ENCODE measurements around the gene RSPH10B2.
"Not testable (repeated sequence)": the region's sequence is repeated elsewhere in the genome, so short reads cannot be mapped to it uniquely, and the experiment has no call there.

Gene RSPH10B2

GRCh38 chr7:6797218-6797617 is 43.3 kb downstream of the RSPH10B2 start:
- H3K27me3 ChIP-seq (ENCODE audit: control insufficient read depth, insufficient read depth, low read length); H3K36me3 ChIP-seq (ENCODE audit: control insufficient read depth, insufficient read depth, low read length); H3K4me1 ChIP-seq (ENCODE audit: control insufficient read depth, insufficient read depth, low read length); H3K4me3 ChIP-seq (ENCODE audit: low read length); H3K9ac ChIP-seq (ENCODE audit: low read length); H3K9me3 ChIP-seq (ENCODE audit: control insufficient read depth, low read length): not testable (repeated sequence)

- H3K9ac ChIP-seq (ENCODE audit: low read length); H3K9me3 ChIP-seq (ENCODE audit: control insufficient read depth, low read length); H3K4me3 ChIP-seq (ENCODE audit: low read length); H3K27me3 ChIP-seq (ENCODE audit: control insufficient read depth, insufficient read depth, low read length); H3K4me1 ChIP-seq (ENCODE audit: control insufficient read depth, insufficient read depth, low read length); H3K36me3 ChIP-seq (ENCODE audit: control insufficient read depth, insufficient read depth, low read length): not testable (repeated sequence)
Observed at GRCh38 chr7:6798047-6798446, 44.1 kb downstream of the RSPH10B2 start.

- not testable (repeated sequence) for H3K4me1 ChIP-seq (ENCODE audit: control insufficient read depth, insufficient read depth, low read length); H3K9me3 ChIP-seq (ENCODE audit: control insufficient read depth, low read length); H3K9ac ChIP-seq (ENCODE audit: low read length); H3K27me3 ChIP-seq (ENCODE audit: control insufficient read depth, insufficient read depth, low read length); H3K4me3 ChIP-seq (ENCODE audit: low read length); H3K36me3 ChIP-seq (ENCODE audit: control insufficient read depth, insufficient read depth, low read length)
Observed at GRCh38 chr7:6799887-6800286, 46.0 kb downstream of the RSPH10B2 start.

- H3K9me3 ChIP-seq (ENCODE audit: control insufficient read depth, low read length); H3K36me3 ChIP-seq (ENCODE audit: control insufficient read depth, insufficient read depth, low read length); H3K9ac ChIP-seq (ENCODE audit: low read length); H3K4me1 ChIP-seq (ENCODE audit: control insufficient read depth, insufficient read depth, low read length); H3K27me3 ChIP-seq (ENCODE audit: control insufficient read depth, insufficient read depth, low read length); H3K4me3 ChIP-seq (ENCODE audit: low read length): not testable (repeated sequence)
Observed at GRCh38 chr7:6800331-6800730, 46.4 kb downstream of the RSPH10B2 start.

- H3K36me3 ChIP-seq (ENCODE audit: control insufficient read depth, insufficient read depth, low read length); H3K9me3 ChIP-seq (ENCODE audit: control insufficient read depth, low read length); H3K4me1 ChIP-seq (ENCODE audit: control insufficient read depth, insufficient read depth, low read length); H3K4me3 ChIP-seq (ENCODE audit: low read length); H3K27me3 ChIP-seq (ENCODE audit: control insufficient read depth, insufficient read depth, low read length); H3K9ac ChIP-seq (ENCODE audit: low read length): not testable (repeated sequence)
Observed at GRCh38 chr7:6807393-6807918, 53.6 kb downstream of the RSPH10B2 start.

GRCh38 chr7:6807959-6808358 is 54.1 kb downstream of the RSPH10B2 start:
- H3K4me3 ChIP-seq (ENCODE audit: low read length); H3K9ac ChIP-seq (ENCODE audit: low read length); H3K27me3 ChIP-seq (ENCODE audit: control insufficient read depth, insufficient read depth, low read length); H3K4me1 ChIP-seq (ENCODE audit: control insufficient read depth, insufficient read depth, low read length); H3K9me3 ChIP-seq (ENCODE audit: control insufficient read depth, low read length); H3K36me3 ChIP-seq (ENCODE audit: control insufficient read depth, insufficient read depth, low read length): not testable (repeated sequence)

- H3K36me3 ChIP-seq (ENCODE audit: control insufficient read depth, insufficient read depth, low read length); H3K4me3 ChIP-seq (ENCODE audit: low read length); H3K9ac ChIP-seq (ENCODE audit: low read length); H3K4me1 ChIP-seq (ENCODE audit: control insufficient read depth, insufficient read depth, low read length); H3K27me3 ChIP-seq (ENCODE audit: control insufficient read depth, insufficient read depth, low read length); H3K9me3 ChIP-seq (ENCODE audit: control insufficient read depth, low read length): not testable (repeated sequence)
Observed at GRCh38 chr7:6813011-6813410, 59.1 kb downstream of the RSPH10B2 start.

GRCh38 chr7:6815470-6815869 is 61.6 kb downstream of the RSPH10B2 start:
- H3K4me1 ChIP-seq (ENCODE audit: control insufficient read depth, insufficient read depth, low read length); H3K27me3 ChIP-seq (ENCODE audit: control insufficient read depth, insufficient read depth, low read length); H3K4me3 ChIP-seq (ENCODE audit: low read length); H3K9me3 ChIP-seq (ENCODE audit: control insufficient read depth, low read length); H3K9ac ChIP-seq (ENCODE audit: low read length); H3K36me3 ChIP-seq (ENCODE audit: control insufficient read depth, insufficient read depth, low read length): not testable (repeated sequence)

- not testable (repeated sequence) for H3K36me3 ChIP-seq (ENCODE audit: control insufficient read depth, insufficient read depth, low read length); H3K9me3 ChIP-seq (ENCODE audit: control insufficient read depth, low read length); H3K9ac ChIP-seq (ENCODE audit: low read length); H3K4me1 ChIP-seq (ENCODE audit: control insufficient read depth, insufficient read depth, low read length); H3K27me3 ChIP-seq (ENCODE audit: control insufficient read depth, insufficient read depth, low read length); H3K4me3 ChIP-seq (ENCODE audit: low read length)
Observed at GRCh38 chr7:6821622-6822021, 67.7 kb downstream of the RSPH10B2 start.

GRCh38 chr7:6825236-6826125 is 71.6 kb downstream of the RSPH10B2 start:
- not testable (repeated sequence) for H3K4me1 ChIP-seq (ENCODE audit: control insufficient read depth, insufficient read depth, low read length); H3K4me3 ChIP-seq (ENCODE audit: low read length); H3K9me3 ChIP-seq (ENCODE audit: control insufficient read depth, low read length); H3K27me3 ChIP-seq (ENCODE audit: control insufficient read depth, insufficient read depth, low read length); H3K9ac ChIP-seq (ENCODE audit: low read length); H3K36me3 ChIP-seq (ENCODE audit: control insufficient read depth, insufficient read depth, low read length)

GRCh38 chr7:6826151-6826550 is 72.2 kb downstream of the RSPH10B2 start, which contains the start of gene CCZ1B:
TSS of gene CCZ1B (minus strand) at chr7:6826275. CDS start at chr7:6826197, 78 bp downstream.
- not testable (repeated sequence) for H3K27me3 ChIP-seq (ENCODE audit: control insufficient read depth, insufficient read depth, low read length); H3K9me3 ChIP-seq (ENCODE audit: control insufficient read depth, low read length); H3K4me3 ChIP-seq (ENCODE audit: low read length); H3K4me1 ChIP-seq (ENCODE audit: control insufficient read depth, insufficient read depth, low read length); H3K36me3 ChIP-seq (ENCODE audit: control insufficient read depth, insufficient read depth, low read length)
- peak within 1 kb of the TSS; percentile 66 for H3K9ac ChIP-seq (ENCODE audit: low read length)

GRCh38 chr7:6827180-6827579 is 73.3 kb downstream of the RSPH10B2 start:
- H3K36me3 ChIP-seq (ENCODE audit: control insufficient read depth, insufficient read depth, low read length); H3K4me3 ChIP-seq (ENCODE audit: low read length); H3K9ac ChIP-seq (ENCODE audit: low read length); H3K9me3 ChIP-seq (ENCODE audit: control insufficient read depth, low read length); H3K27me3 ChIP-seq (ENCODE audit: control insufficient read depth, insufficient read depth, low read length); H3K4me1 ChIP-seq (ENCODE audit: control insufficient read depth, insufficient read depth, low read length): not testable (repeated sequence)

- H3K4me3 ChIP-seq (ENCODE audit: low read length); H3K4me1 ChIP-seq (ENCODE audit: control insufficient read depth, insufficient read depth, low read length); H3K36me3 ChIP-seq (ENCODE audit: control insufficient read depth, insufficient read depth, low read length); H3K9me3 ChIP-seq (ENCODE audit: control insufficient read depth, low read length); H3K9ac ChIP-seq (ENCODE audit: low read length); H3K27me3 ChIP-seq (ENCODE audit: control insufficient read depth, insufficient read depth, low read length): not testable (repeated sequence)
Observed at GRCh38 chr7:6829616-6830015, 75.7 kb downstream of the RSPH10B2 start.

Data from mucosa of stomach (tissue), 1 donor.